GM12878 (cell line): ENCODE results near the gene ATP2A3. TPM values are rescaled to one million over a fixed set of nuclear protein-coding genes. Genes with fewer than 3 reads are reported as not detected.
A peak's percentile ranks its signal among the peaks of the same experiment; 100 is the strongest.

ENCODE experiments used
- ATAC-seq: fragments of 200-7000 bp; cut with Tn5 transposase; 3 replicates; pipeline ENCODE4 v1.9.1; 2020; ENCODE audit warnings: mild to moderate bottlenecking, moderate library complexity
- BruUV-seq: library from RNA; stranded (reverse); fragments of 400-500 nt; replicated peaks from 2 replicates; lab custom pipeline; 2021; lab: Mats Ljungman, UMichigan
- CTCF ChIA-PET: fragments of 300-600 bp; sonication (Branson Sonifier 250); formaldehyde crosslinking; extraction: SDS; loops from one replicate; lab custom pipeline; 2021; ENCODE audit warnings: inconsistent platforms; lab: Yijun Ruan, JAX
- POLR2A ChIA-PET: fragments of 350-600 bp; formaldehyde crosslinking; extraction: SDS; loops from one replicate; lab custom pipeline; 2021; ENCODE audit warnings: inconsistent platforms; lab: Charles Lee
- RAD21 ChIA-PET: fragments of 300-600 bp; sonication (Branson Sonifier 250); formaldehyde crosslinking; loops from one replicate; lab custom pipeline; 2023; ENCODE audit warnings: antibody characterized with exemption; ENCODE audit not compliant: unreplicated experiment; lab: Charles Lee
- SMC1A ChIA-PET: fragments of 300-600 bp; sonication (Branson Sonifier 250); formaldehyde crosslinking; loops from one replicate; lab custom pipeline; 2023; ENCODE audit not compliant: unreplicated experiment, uncharacterized antibody; lab: Charles Lee
- DNase-seq: peaks from one replicate; pipeline ENCODE4 v3.0.0-alpha.2; 2011; ENCODE audit warnings: low read depth, low spot score
- FAIRE-seq: peaks from 3 replicates; lab custom pipeline; 2011; peaks lifted over from hg19 to GRCh38; lab: Jason Lieb, UNC
- H2AFZ ChIP-seq: 2 replicates; pipeline ENCODE4 v1.6.0; 2011; ENCODE audit warnings: low read depth, low read length, control low read depth; ENCODE audit not compliant: control insufficient read depth
- H3K27ac ChIP-seq: 2 replicates; pipeline ENCODE4 v1.5.1; 2011; ENCODE audit warnings: control low read depth; ENCODE audit not compliant: control insufficient read depth, insufficient read depth
- H3K27me3 ChIP-seq, 2 experiments: replicated peaks in 1 of 2; 2 replicates each; pipeline versions ENCODE4 v1.6.0 to v1.6.1; 2011; ENCODE audit warnings: low read length in 1 of 2; ENCODE audit not compliant: control insufficient read depth in 2 of 2, insufficient read depth in 2 of 2
- H3K36me3 ChIP-seq, 2 experiments: 2 replicates each; pipeline ENCODE4 v1.5.1; 2011; ENCODE audit warnings: low read length in 1 of 2; ENCODE audit not compliant: control insufficient read depth in 2 of 2, insufficient read depth in 2 of 2
- H3K4me1 ChIP-seq: 2 replicates; pipeline ENCODE4 v1.6.1; 2011; ENCODE audit warnings: mild to moderate bottlenecking, low read length, moderate library complexity, mixed read lengths; ENCODE audit not compliant: control insufficient read depth, insufficient read depth
- H3K4me2 ChIP-seq: 2 replicates; pipeline ENCODE4 v1.6.0; 2011; ENCODE audit warnings: control low read depth; ENCODE audit not compliant: control insufficient read depth, insufficient read depth
- H3K4me3 ChIP-seq: fragments of 200-600 bp; sonication (generic); 2 replicates; pipeline ENCODE4 v1.5.1; 2016
- H3K79me2 ChIP-seq: 2 replicates; pipeline ENCODE4 v1.6.0; 2011; ENCODE audit warnings: low read length; ENCODE audit not compliant: control insufficient read depth, insufficient read depth
- H3K9ac ChIP-seq: 2 replicates; pipeline ENCODE4 v1.8.0; 2011; ENCODE audit warnings: low read length, control low read depth, mixed read lengths; ENCODE audit not compliant: control insufficient read depth, insufficient read depth
- H3K9me3 ChIP-seq: replicated peaks from 3 replicates; pipeline ENCODE4 v1.5.1; 2011; ENCODE audit warnings: mild to moderate bottlenecking, low read length; ENCODE audit not compliant: control insufficient read depth, insufficient read depth
- H4K20me1 ChIP-seq: 2 replicates; pipeline ENCODE4 v1.6.0; 2011; ENCODE audit not compliant: control insufficient read depth, insufficient read depth
- IRF3 ChIP-seq: fragments of 450-650 bp; IDR thresholded peaks from 2 replicates; pipeline ENCODE4 v1.6.1; 2014; ENCODE audit warnings: mild to moderate bottlenecking
- MEF2B ChIP-seq: fragments of 450-650 bp; IDR thresholded peaks from 2 replicates; pipeline ENCODE4 v1.6.1; 2018; ENCODE audit warnings: mild to moderate bottlenecking, moderate library complexity; ENCODE audit not compliant: partially characterized antibody, poor library complexity, severe bottlenecking
- NR2F1 ChIP-seq: fragments of 450-650 bp; conservative IDR thresholded peaks from 2 replicates; pipeline ENCODE4 v1.6.1; 2017; ENCODE audit warnings: mild to moderate bottlenecking
- RUNX3 ChIP-seq: IDR thresholded peaks from 2 replicates; pipeline ENCODE4 v1.6.1; 2012; ENCODE audit warnings: low read length, inconsistent platforms
- ZNF687 ChIP-seq: fragments of 450-650 bp; IDR thresholded peaks from 2 replicates; pipeline ENCODE4 v1.6.1; 2017; ENCODE audit warnings: mild to moderate bottlenecking, moderate library complexity
- WGBS: methylation state at CpG from one replicate; pipeline ENCODE4 v1.1.6; 2016; ENCODE audit warnings: low lambda C conversion rate; ENCODE audit not compliant: insufficient replicate concordance, insufficient coverage; ENCODE audit errors: missing lambda C conversion rate; 5-methylcytosine and 5-hydroxymethylcytosine counted together
- in situ Hi-C: fragments of 300-500 bp; cut with MboI; formaldehyde crosslinking; loops from 9 replicates; pipeline ENCODE4 v1.14.3; 2018; ENCODE audit warnings: mixed read lengths
- intact Hi-C: fragments of 100-400 bp; cut with micrococcal nuclease; formaldehyde crosslinking; loops from one replicate; pipeline ENCODE4 v1.14.2; 2022; ENCODE audit not compliant: unreplicated experiment
- polyA plus RNA-seq, 11 experiments: library from polyadenylated mRNA; depleted of rRNA in 4 of 11; unstranded in 6 of 11; stranded (reverse) in 5 of 11; fragments of >200 nt; fragmentation: Nextera tagmentation in 4 of 11; fragmentation: Illumina TruSeq in 1 of 11; extraction: Ambion mirVana in 4 of 11; extraction: Trizol in 1 of 11; gene quantifications; 1 replicate in 1 of 11; 2 replicates in 10 of 11; pipeline versions ENCODE4 v1.2.1 to v1.2.3, GENCODE V29; 2011 to 2016; ENCODE audit warnings: inconsistent platforms in 2 of 11, missing spikeins in 2 of 11, low read depth in 1 of 11
- total RNA-seq, 4 experiments: library from RNA; depleted of rRNA in 3 of 4; stranded (reverse); fragments of >200 nt in 3 of 4; fragmentation: Illumina TruSeq in 1 of 4; extraction: Trizol in 1 of 4; gene quantifications; 2 replicates each; pipeline versions ENCODE4 v1.2.1 to v1.2.3, GENCODE V29; 2013 to 2021
- TF ChIP-seq, protein P1 (sequence below): fragments of 450-650 bp; IDR thresholded peaks from 2 replicates; pipeline ENCODE4 v1.6.1; 2017; ENCODE audit warnings: mild to moderate bottlenecking, moderate library complexity

ATP2A3 gene
- total and polyA plus RNA-seq, 10 of the 15 experiments (the other 5 are each of a cell fraction or from before 2014, with no cell fraction given): 1.0 to 99.2 (median 37.9) TPM

GRCh38 chr17:3915581-3915994 is 48.6 kb downstream of the ATP2A3 start:
- in situ Hi-C loops: no loop called here
- H3K4me1 ChIP-seq: peaks cover 50% of the 10 kb centered on the region
- intact Hi-C loops: loop anchor here (2.0 kb wide), 2 partner anchors 89 to 159 kb away; no protein-coding TSS in a partner anchor
- peak overlapping the region; percentile 86 for H3K27ac ChIP-seq
- peak overlapping the region; percentile 68 for H2AFZ ChIP-seq
- peak overlapping the region; percentile 52 for H3K4me3 ChIP-seq
- no peak for FAIRE-seq
- ChIA-PET SMC1A (interaction anchor here (0.7 to 1.8 kb wide), 7 partner anchors 47 to 159 kb away, joined by 3 to 11 read pairs (median 4); no protein-coding TSS in a partner anchor), RAD21 (interaction anchor here (0.7 to 5.9 kb wide), 8 partner anchors 10 to 158 kb away, joined by 3 to 70 read pairs (median 4); no protein-coding TSS in a partner anchor), POLR2A (interaction anchor here (0.9 to 4.2 kb wide), 5 partner anchors 11 to 87 kb away, joined by 3 to 18 read pairs (median 6); partner anchors contain the start of genes ATP2A3 and CAMKK1), CTCF (interaction anchor here (1.1 to 7.7 kb wide), 8 partner anchors 20 to 159 kb away, joined by 3 to 119 read pairs (median 15); partner anchors contain the start of gene ATP2A3)
- H4K20me1 ChIP-seq: no peaks in the 10 kb centered on the region
- H3K4me2 ChIP-seq: peak overlapping the region; percentile 81
- H3K79me2 ChIP-seq: peaks cover 15% of the 10 kb centered on the region
- no peaks in the 10 kb centered on the region for H3K27me3 ChIP-seq
- BruUV-seq: no TSS peak
- H3K9me3 ChIP-seq: no peaks in the 10 kb centered on the region; the same call in 2 of the 3 replicates
- peak overlapping the region; percentile 64 for H3K9ac ChIP-seq
- no peak for ATAC-seq
- no peaks in the 10 kb centered on the region for H3K36me3 ChIP-seq
- TF ChIP-seq MEF2B (no peak), NR2F1 (peak; percentile 8; the same call in 1 of the 2 replicates), RUNX3 (0 out of 2 replicates have a peak, but pooled peaks have one; percentile 13), IRF3 (no peak), ZNF687 (0 out of 2 replicates have a peak, but pooled peaks have one; percentile 13)
- TF ChIP-seq, protein P1, sequence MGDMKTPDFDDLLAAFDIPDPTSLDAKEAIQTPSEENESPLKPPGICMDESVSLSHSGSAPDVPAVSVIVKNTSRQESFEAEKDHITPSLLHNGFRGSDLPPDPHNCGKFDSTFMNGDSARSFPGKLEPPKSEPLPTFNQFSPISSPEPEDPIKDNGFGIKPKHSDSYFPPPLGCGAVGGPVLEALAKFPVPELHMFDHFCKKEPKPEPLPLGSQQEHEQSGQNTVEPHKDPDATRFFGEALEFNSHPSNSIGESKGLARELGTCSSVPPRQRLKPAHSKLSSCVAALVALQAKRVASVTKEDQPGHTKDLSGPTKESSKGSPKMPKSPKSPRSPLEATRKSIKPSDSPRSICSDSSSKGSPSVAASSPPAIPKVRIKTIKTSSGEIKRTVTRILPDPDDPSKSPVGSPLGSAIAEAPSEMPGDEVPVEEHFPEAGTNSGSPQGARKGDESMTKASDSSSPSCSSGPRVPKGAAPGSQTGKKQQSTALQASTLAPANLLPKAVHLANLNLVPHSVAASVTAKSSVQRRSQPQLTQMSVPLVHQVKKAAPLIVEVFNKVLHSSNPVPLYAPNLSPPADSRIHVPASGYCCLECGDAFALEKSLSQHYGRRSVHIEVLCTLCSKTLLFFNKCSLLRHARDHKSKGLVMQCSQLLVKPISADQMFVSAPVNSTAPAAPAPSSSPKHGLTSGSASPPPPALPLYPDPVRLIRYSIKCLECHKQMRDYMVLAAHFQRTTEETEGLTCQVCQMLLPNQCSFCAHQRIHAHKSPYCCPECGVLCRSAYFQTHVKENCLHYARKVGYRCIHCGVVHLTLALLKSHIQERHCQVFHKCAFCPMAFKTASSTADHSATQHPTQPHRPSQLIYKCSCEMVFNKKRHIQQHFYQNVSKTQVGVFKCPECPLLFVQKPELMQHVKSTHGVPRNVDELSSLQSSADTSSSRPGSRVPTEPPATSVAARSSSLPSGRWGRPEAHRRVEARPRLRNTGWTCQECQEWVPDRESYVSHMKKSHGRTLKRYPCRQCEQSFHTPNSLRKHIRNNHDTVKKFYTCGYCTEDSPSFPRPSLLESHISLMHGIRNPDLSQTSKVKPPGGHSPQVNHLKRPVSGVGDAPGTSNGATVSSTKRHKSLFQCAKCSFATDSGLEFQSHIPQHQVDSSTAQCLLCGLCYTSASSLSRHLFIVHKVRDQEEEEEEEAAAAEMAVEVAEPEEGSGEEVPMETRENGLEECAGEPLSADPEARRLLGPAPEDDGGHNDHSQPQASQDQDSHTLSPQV: no peak
- WGBS: 71% methylated on average over 12 of the region's 13 CpGs
- DNase-seq: no peak
